Measurements from ENCODE around the gene RPAP3. TPM values are rescaled to one million over a fixed set of nuclear protein-coding genes. Genes with fewer than 3 reads are reported as not detected.

Gene RPAP3
- total RNA-seq, 4 donors from 2014 or later = 11.7 to 25.5 (median 19.4) TPM

- Histone ChIP-seq H3K27me3 (no peaks in the 10 kb centered on the region), H3K4me1 (peaks cover 60% of the 10 kb centered on the region), H3K36me3 (peaks cover 11% of the 10 kb centered on the region), H3K4me3 (no peak overlapping the region), H3K9me3 (no peaks in the 10 kb centered on the region), H3K27ac (no peak overlapping the region)
- no peak for TF ChIP-seq EP300 (IDR thresholded peaks at IDR 0.05)
- TF ChIP-seq POLR2AphosphoS5 (IDR thresholded peaks at IDR 0.05) = no peak
- no peak for TF ChIP-seq CTCF (IDR thresholded peaks at IDR 0.05)
- no peak for TF ChIP-seq POLR2A (IDR thresholded peaks at IDR 0.05)
- no peak for DNase-seq (ENCODE audit: low spot score in 2 of 2)
- 63% methylated on average over 9 of the region's 9 CpGs for WGBS
Observed at GRCh38 chr12:47721431-47721973, 15.7 kb upstream of the RPAP3 start.

- Histone ChIP-seq H3K4me1 (peaks cover 56% of the 10 kb centered on the region), H3K36me3 (peaks cover 11% of the 10 kb centered on the region), H3K27ac (peak overlapping the region; percentile 90), H3K9me3 (no peaks in the 10 kb centered on the region), H3K27me3 (no peaks in the 10 kb centered on the region), H3K4me3 (no peak overlapping the region)
- no peak for DNase-seq (ENCODE audit: low spot score in 2 of 2)
- TF ChIP-seq POLR2A (IDR thresholded peaks at IDR 0.05) (no peak), POLR2AphosphoS5 (IDR thresholded peaks at IDR 0.05) (no peak), CTCF (IDR thresholded peaks at IDR 0.05) (no peak), EP300 (IDR thresholded peaks at IDR 0.05) (no peak)
- 76% methylated on average over 1 of the region's 1 CpG for WGBS
Observed at GRCh38 chr12:47718531-47718930, 12.7 kb upstream of the RPAP3 start.

- 12% methylated on average over 13 of the region's 13 CpGs for WGBS
- H3K4me1 ChIP-seq = peaks cover 51% of the 10 kb centered on the region
- H3K27me3 ChIP-seq = no peaks in the 10 kb centered on the region
- peak overlapping the region; percentile 90 for H3K27ac ChIP-seq
- H3K4me3 ChIP-seq = no peak overlapping the region
- DNase-seq (ENCODE audit: low spot score in 2 of 2) = peak in 1 of 2 donors; percentile 90
- TF ChIP-seq POLR2A (IDR thresholded peaks at IDR 0.05) (no peak), CTCF (IDR thresholded peaks at IDR 0.05) (peak; percentile 63 to 87)
- peaks cover 11% of the 10 kb centered on the region for H3K36me3 ChIP-seq
- no peaks in the 10 kb centered on the region for H3K9me3 ChIP-seq
Observed at GRCh38 chr12:47717443-47718193, 11.8 kb upstream of the RPAP3 start.

GRCh38 chr12:47717046-47717442 is 11.2 kb upstream of the RPAP3 start:
- TF ChIP-seq POLR2AphosphoS5 (IDR thresholded peaks at IDR 0.05) (no peak), EP300 (IDR thresholded peaks at IDR 0.05) (no peak), CTCF (IDR thresholded peaks at IDR 0.05) (no peak), POLR2A (IDR thresholded peaks at IDR 0.05) (no peak)
- 76% methylated on average over 5 of the region's 6 CpGs for WGBS
- Histone ChIP-seq H3K4me3 (no peak overlapping the region), H3K9me3 (no peaks in the 10 kb centered on the region), H3K4me1 (peaks cover 45% of the 10 kb centered on the region), H3K27ac (peak overlapping the region; percentile 90), H3K36me3 (peaks cover 13% of the 10 kb centered on the region), H3K27me3 (no peaks in the 10 kb centered on the region)
- DNase-seq (ENCODE audit: low spot score in 2 of 2) = no peak

GRCh38 chr12:47715877-47716548 is 10.2 kb upstream of the RPAP3 start:
- peaks cover 39% of the 10 kb centered on the region for H3K4me1 ChIP-seq
- peak overlapping the region; percentile 17 for H3K27ac ChIP-seq
- TF ChIP-seq POLR2AphosphoS5 (IDR thresholded peaks at IDR 0.05) (no peak), POLR2A (IDR thresholded peaks at IDR 0.05) (no peak), EP300 (IDR thresholded peaks at IDR 0.05) (no peak), CTCF (IDR thresholded peaks at IDR 0.05) (no peak)
- 79% methylated on average over 8 of the region's 13 CpGs for WGBS
- DNase-seq (ENCODE audit: low spot score in 2 of 2) = no peak
- H3K9me3 ChIP-seq = no peaks in the 10 kb centered on the region
- H3K4me3 ChIP-seq = peak overlapping the region; percentile 12
- no peaks in the 10 kb centered on the region for H3K27me3 ChIP-seq
- H3K36me3 ChIP-seq = peaks cover 15% of the 10 kb centered on the region

Measured in suprapubic skin (tissue), 4 donors.